CD4-positive, alpha-beta memory T cell (primary cell): ENCODE data around the gene TCAP. TPM values are rescaled to one million over a fixed set of nuclear protein-coding genes. Genes with fewer than 3 reads are reported as not detected.

Experiments used
- CTCF ChIA-PET: fragments of 350-600 bp; sonication (Branson Sonifier 250); formaldehyde crosslinking; loops from one replicate; lab custom pipeline; 2021; ENCODE audit warnings: inconsistent platforms; ENCODE audit not compliant: partially characterized antibody; lab: Charles Lee
- POLR2A ChIA-PET: fragments of 350-600 bp; sonication (Branson Sonifier 250); formaldehyde crosslinking; loops from one replicate; lab custom pipeline; 2021; ENCODE audit not compliant: partially characterized antibody; lab: Charles Lee
- DNase-seq, 5 donors: peaks; one replicate each; pipeline versions ENCODE4 v3.0.0 to v3.0.0-alpha.2; 2020 to 2022; ENCODE audit warnings: mixed read lengths in 1 of 5
- H3K27ac ChIP-seq: one replicate; pipeline ENCODE4 v1.7.0; 2013; ENCODE audit warnings: low read depth, low read length
- H3K27me3 ChIP-seq: 2 replicates; pipeline ENCODE4 v1.7.0; 2013; ENCODE audit warnings: mild to moderate bottlenecking, low read length, moderate library complexity; ENCODE audit not compliant: insufficient read depth
- H3K36me3 ChIP-seq: 2 replicates; pipeline ENCODE4 v1.7.0; 2013; ENCODE audit warnings: mild to moderate bottlenecking, low read length, moderate library complexity; ENCODE audit not compliant: insufficient read depth
- H3K4me1 ChIP-seq: 2 replicates; pipeline ENCODE4 v1.7.0; 2013; ENCODE audit warnings: mild to moderate bottlenecking, low read length, moderate library complexity; ENCODE audit not compliant: insufficient read depth
- H3K4me3 ChIP-seq, 2 donors: one replicate each; pipeline ENCODE4 v1.7.0; 2013; ENCODE audit warnings: low read length in 2 of 2, mild to moderate bottlenecking in 1 of 2
- H3K9me3 ChIP-seq, 2 donors: one replicate each; pipeline ENCODE4 v1.7.0; 2013; ENCODE audit warnings: low read length in 2 of 2, control low read depth in 1 of 2; ENCODE audit not compliant: control insufficient read depth in 1 of 2
- H3K27ac Mint-ChIP-seq, 7 donors: one replicate each; pipeline ENCODE4 v1.8.0; 2020 to 2021; ENCODE audit warnings: mixed read lengths in 7 of 7, mild to moderate bottlenecking in 6 of 7, inconsistent platforms in 3 of 7, moderate library complexity in 3 of 7
- H3K27me3 Mint-ChIP-seq, 2 donors: one replicate each; pipeline ENCODE4 v1.8.0; 2020 to 2021; ENCODE audit warnings: mixed read lengths in 2 of 2
- H3K36me3 Mint-ChIP-seq, 2 donors: one replicate each; pipeline ENCODE4 v1.8.0; 2020 to 2021; ENCODE audit warnings: mixed read lengths in 2 of 2, inconsistent platforms in 1 of 2, mild to moderate bottlenecking in 1 of 2
- H3K4me1 Mint-ChIP-seq, 4 donors: one replicate each; pipeline ENCODE4 v1.8.0; 2020 to 2021; ENCODE audit warnings: mixed read lengths in 4 of 4, mild to moderate bottlenecking in 1 of 4
- H3K4me3 Mint-ChIP-seq, 8 donors: one replicate each; pipeline ENCODE4 v1.8.0; 2020 to 2021; ENCODE audit warnings: mixed read lengths in 8 of 8, mild to moderate bottlenecking in 7 of 8, moderate library complexity in 6 of 8, inconsistent platforms in 3 of 8
- H3K9me3 Mint-ChIP-seq, 8 donors: one replicate each; pipeline ENCODE4 v1.8.0; 2020 to 2021; ENCODE audit warnings: mixed read lengths in 8 of 8, mild to moderate bottlenecking in 5 of 8, inconsistent platforms in 3 of 8, moderate library complexity in 1 of 8
- intact Hi-C: fragments of 100-400 bp; cut with micrococcal nuclease; formaldehyde crosslinking; loops from one replicate; pipeline ENCODE4 v1.15.1; 2023
- polyA plus RNA-seq, 2 donors: library from polyadenylated mRNA; unstranded; fragments of 300-500 nt; fragmentation: Illumina TruSeq; gene quantifications; one replicate each; pipeline ENCODE4 v1.2.3, GENCODE V29; 2021
- total RNA-seq, 2 experiments: library from RNA; stranded (reverse); gene quantifications; one replicate each; pipeline ENCODE4 v1.2.3, GENCODE V29; 2021

TCAP gene
- total and polyA plus RNA-seq, 4 experiments from 2014 or later: 0.14 to 6.3 (median 5.9) TPM; not detected in 1

GRCh38 chr17:39660397-39661385 lies 4.5 kb upstream of the TCAP start:
- Mint-ChIP-seq H3K4me3 (no peak overlapping the region), H3K9me3 (no peaks in the 10 kb centered on the region), H3K27me3 (peaks cover 0 to 1% of the 10 kb centered on the region in 2 donors), H3K4me1 (peaks cover 0 to 5% (median 3%) of the 10 kb centered on the region in 4 donors), H3K27ac (peak overlapping the region in 1 of 7 donors; percentile 64), H3K36me3 (peaks cover 8 to 42% of the 10 kb centered on the region in 2 donors)
- intact Hi-C loops: no loop called here
- no peaks in the 10 kb centered on the region for H3K27me3 ChIP-seq
- no peak overlapping the region for H3K4me3 ChIP-seq
- POLR2A ChIA-PET: no interaction called here
- H3K27ac ChIP-seq: no peak overlapping the region
- CTCF ChIA-PET: interaction anchor here (1.1 to 1.6 kb wide), 2 partner anchors 8 to 37 kb away, joined by 3 to 8 read pairs; partner anchors contain the start of gene PNMT
- H3K9me3 ChIP-seq: no peaks in the 10 kb centered on the region
- peaks cover 55% of the 10 kb centered on the region for H3K36me3 ChIP-seq
- DNase-seq: no peak
- H3K4me1 ChIP-seq: no peaks in the 10 kb centered on the region

GRCh38 chr17:39661744-39662541 lies 3.2 kb upstream of the TCAP start:
- Mint-ChIP-seq H3K4me1 (peaks cover under 1 to 9% (median 3%) of the 10 kb centered on the region in 4 donors), H3K36me3 (peaks cover 8 to 41% of the 10 kb centered on the region in 2 donors), H3K27me3 (peaks cover 0 to 1% of the 10 kb centered on the region in 2 donors), H3K4me3 (no peak overlapping the region), H3K27ac (no peak overlapping the region), H3K9me3 (no peaks in the 10 kb centered on the region)
- POLR2A ChIA-PET: no interaction called here
- Histone ChIP-seq H3K4me1 (peaks cover 3% of the 10 kb centered on the region), H3K36me3 (peaks cover 52% of the 10 kb centered on the region), H3K4me3 (no peak overlapping the region), H3K9me3 (no peaks in the 10 kb centered on the region), H3K27me3 (peaks cover under 1% of the 10 kb centered on the region), H3K27ac (no peak overlapping the region)
- DNase-seq: no peak
- intact Hi-C loops: no loop called here
- CTCF ChIA-PET: interaction anchor here (0.9 to 1.6 kb wide), 2 partner anchors 8 to 39 kb away, joined by 3 read pairs; no protein-coding TSS in a partner anchor

GRCh38 chr17:39662551-39663339 lies 2.4 kb upstream of the TCAP start:
- Histone ChIP-seq H3K27me3 (peaks cover 2% of the 10 kb centered on the region), H3K4me3 (no peak overlapping the region), H3K36me3 (peaks cover 44% of the 10 kb centered on the region), H3K4me1 (peaks cover 7% of the 10 kb centered on the region), H3K9me3 (no peaks in the 10 kb centered on the region), H3K27ac (no peak overlapping the region)
- Mint-ChIP-seq H3K36me3 (peaks cover 8 to 40% of the 10 kb centered on the region in 2 donors), H3K27me3 (peaks cover 0 to 1% of the 10 kb centered on the region in 2 donors), H3K4me1 (peaks cover 1 to 10% (median 2%) of the 10 kb centered on the region in 4 donors), H3K4me3 (no peak overlapping the region), H3K27ac (peak overlapping the region in 2 of 7 donors; percentile 29), H3K9me3 (no peaks in the 10 kb centered on the region)
- CTCF ChIA-PET: interaction anchor here (0.6 to 1.6 kb wide), 3 partner anchors 9 to 39 kb away, joined by 3 read pairs; no protein-coding TSS in a partner anchor
- POLR2A ChIA-PET: no interaction called here
- intact Hi-C loops: no loop called here
- no peak for DNase-seq

- intact Hi-C loops: no loop called here
- no peak for DNase-seq
- peaks cover 0 to 1% of the 10 kb centered on the region in 2 donors for H3K27me3 Mint-ChIP-seq
- Histone ChIP-seq H3K4me1 (peaks cover 7% of the 10 kb centered on the region), H3K27me3 (peaks cover 2% of the 10 kb centered on the region), H3K9me3 (no peaks in the 10 kb centered on the region), H3K27ac (no peak overlapping the region), H3K36me3 (peaks cover 39% of the 10 kb centered on the region), H3K4me3 (no peak overlapping the region)
- H3K4me1 Mint-ChIP-seq: peaks cover 0 to 10% (median under 1%) of the 10 kb centered on the region in 4 donors
- POLR2A ChIA-PET: interaction anchor here (0.6 kb wide), 1 partner anchor 70 kb away, joined by 3 read pairs; no protein-coding TSS in a partner anchor
- no peak overlapping the region for H3K4me3 Mint-ChIP-seq
- CTCF ChIA-PET: interaction anchor here (1.0 to 4.3 kb wide), 3 partner anchors 9 to 42 kb away, joined by 3 to 41 read pairs (median 4); no protein-coding TSS in a partner anchor
- no peaks in the 10 kb centered on the region for H3K9me3 Mint-ChIP-seq
- H3K36me3 Mint-ChIP-seq: peaks cover 8 to 35% of the 10 kb centered on the region in 2 donors
- H3K27ac Mint-ChIP-seq: peak overlapping the region in 2 of 7 donors; percentile 29
These were observed 1.8 kb upstream of the TCAP start for GRCh38 chr17:39663340-39663687.

- Mint-ChIP-seq H3K27me3 (peaks cover 4 to 5% of the 10 kb centered on the region in 2 donors), H3K9me3 (no peaks in the 10 kb centered on the region), H3K27ac (peak overlapping the region in 1 of 7 donors; percentile 12), H3K36me3 (peaks cover 8 to 32% of the 10 kb centered on the region in 2 donors), H3K4me3 (no peak overlapping the region), H3K4me1 (peaks cover 4 to 16% (median 6%) of the 10 kb centered on the region in 4 donors)
- H3K4me3 ChIP-seq: no peak overlapping the region
- H3K27ac ChIP-seq: no peak overlapping the region
- intact Hi-C loops: no loop called here
- DNase-seq: no peak
- H3K9me3 ChIP-seq: no peaks in the 10 kb centered on the region
- ChIA-PET CTCF (interaction anchor here (1.0 to 4.3 kb wide), 3 partner anchors 9 to 42 kb away, joined by 3 to 41 read pairs (median 4); no protein-coding TSS in a partner anchor), POLR2A (interaction anchor here (0.6 to 2.6 kb wide), 2 partner anchors 24 to 70 kb away, joined by 3 to 7 read pairs; partner anchors contain the start of gene PGAP3)
- H3K36me3 ChIP-seq: peaks cover 33% of the 10 kb centered on the region
- peaks cover 5% of the 10 kb centered on the region for H3K27me3 ChIP-seq
- H3K4me1 ChIP-seq: peaks cover 12% of the 10 kb centered on the region
These were observed 1.2 kb upstream of the TCAP start for GRCh38 chr17:39663688-39664580.
